GM12878 (cell line): ENCODE data around the gene AQP11. TPM values are rescaled to one million over a fixed set of nuclear protein-coding genes. Genes with fewer than 3 reads are reported as not detected.
A peak's percentile ranks its signal among the peaks of the same experiment; 100 is the strongest.

ENCODE experiments used
- ATAC-seq: fragments of 200-7000 bp; cut with Tn5 transposase; 3 replicates; pipeline ENCODE4 v1.9.1; 2020; ENCODE audit warnings: mild to moderate bottlenecking, moderate library complexity
- BruUV-seq: library from RNA; stranded (reverse); fragments of 400-500 nt; replicated peaks from 2 replicates; lab custom pipeline; 2021; lab: Mats Ljungman, UMichigan
- CTCF ChIA-PET: fragments of 300-600 bp; sonication (Branson Sonifier 250); formaldehyde crosslinking; extraction: SDS; loops from one replicate; lab custom pipeline; 2021; ENCODE audit warnings: inconsistent platforms; lab: Yijun Ruan, JAX
- POLR2A ChIA-PET: fragments of 350-600 bp; formaldehyde crosslinking; extraction: SDS; loops from one replicate; lab custom pipeline; 2021; ENCODE audit warnings: inconsistent platforms; lab: Charles Lee
- RAD21 ChIA-PET: fragments of 300-600 bp; sonication (Branson Sonifier 250); formaldehyde crosslinking; loops from one replicate; lab custom pipeline; 2023; ENCODE audit warnings: antibody characterized with exemption; ENCODE audit not compliant: unreplicated experiment; lab: Charles Lee
- SMC1A ChIA-PET: fragments of 300-600 bp; sonication (Branson Sonifier 250); formaldehyde crosslinking; loops from one replicate; lab custom pipeline; 2023; ENCODE audit not compliant: unreplicated experiment, uncharacterized antibody; lab: Charles Lee
- DNase-seq: peaks from one replicate; pipeline ENCODE4 v3.0.0-alpha.2; 2011; ENCODE audit warnings: low read depth, low spot score
- FAIRE-seq: peaks from 3 replicates; lab custom pipeline; 2011; peaks lifted over from hg19 to GRCh38; lab: Jason Lieb, UNC
- H2AFZ ChIP-seq: 2 replicates; pipeline ENCODE4 v1.6.0; 2011; ENCODE audit warnings: low read depth, low read length, control low read depth; ENCODE audit not compliant: control insufficient read depth
- H3K27ac ChIP-seq: 2 replicates; pipeline ENCODE4 v1.5.1; 2011; ENCODE audit warnings: control low read depth; ENCODE audit not compliant: control insufficient read depth, insufficient read depth
- H3K27me3 ChIP-seq, 2 experiments: replicated peaks in 1 of 2; 2 replicates each; pipeline versions ENCODE4 v1.6.0 to v1.6.1; 2011; ENCODE audit warnings: low read length in 1 of 2; ENCODE audit not compliant: control insufficient read depth in 2 of 2, insufficient read depth in 2 of 2
- H3K36me3 ChIP-seq, 2 experiments: 2 replicates each; pipeline ENCODE4 v1.5.1; 2011; ENCODE audit warnings: low read length in 1 of 2; ENCODE audit not compliant: control insufficient read depth in 2 of 2, insufficient read depth in 2 of 2
- H3K4me1 ChIP-seq: 2 replicates; pipeline ENCODE4 v1.6.1; 2011; ENCODE audit warnings: mild to moderate bottlenecking, low read length, moderate library complexity, mixed read lengths; ENCODE audit not compliant: control insufficient read depth, insufficient read depth
- H3K4me2 ChIP-seq: 2 replicates; pipeline ENCODE4 v1.6.0; 2011; ENCODE audit warnings: control low read depth; ENCODE audit not compliant: control insufficient read depth, insufficient read depth
- H3K4me3 ChIP-seq: fragments of 200-600 bp; sonication (generic); 2 replicates; pipeline ENCODE4 v1.5.1; 2016
- H3K79me2 ChIP-seq: 2 replicates; pipeline ENCODE4 v1.6.0; 2011; ENCODE audit warnings: low read length; ENCODE audit not compliant: control insufficient read depth, insufficient read depth
- H3K9ac ChIP-seq: 2 replicates; pipeline ENCODE4 v1.8.0; 2011; ENCODE audit warnings: low read length, control low read depth, mixed read lengths; ENCODE audit not compliant: control insufficient read depth, insufficient read depth
- H3K9me3 ChIP-seq: replicated peaks from 3 replicates; pipeline ENCODE4 v1.5.1; 2011; ENCODE audit warnings: mild to moderate bottlenecking, low read length; ENCODE audit not compliant: control insufficient read depth, insufficient read depth
- H4K20me1 ChIP-seq: 2 replicates; pipeline ENCODE4 v1.6.0; 2011; ENCODE audit not compliant: control insufficient read depth, insufficient read depth
- PKNOX1 ChIP-seq: fragments of 450-650 bp; IDR thresholded peaks from 2 replicates; pipeline ENCODE4 v1.6.1; 2016; ENCODE audit warnings: mild to moderate bottlenecking
- STAT1 ChIP-seq: fragments of 450-650 bp; conservative IDR thresholded peaks from 2 replicates; pipeline ENCODE4 v1.6.1; 2014; ENCODE audit warnings: antibody characterized with exemption, mild to moderate bottlenecking
- TARDBP ChIP-seq: IDR thresholded peaks from 2 replicates; pipeline ENCODE4 v1.6.1; 2016; ENCODE audit warnings: borderline replicate concordance
- WGBS: methylation state at CpG from one replicate; pipeline ENCODE4 v1.1.6; 2016; ENCODE audit warnings: low lambda C conversion rate; ENCODE audit not compliant: insufficient replicate concordance, insufficient coverage; ENCODE audit errors: missing lambda C conversion rate; 5-methylcytosine and 5-hydroxymethylcytosine counted together
- in situ Hi-C: fragments of 300-500 bp; cut with MboI; formaldehyde crosslinking; loops from 9 replicates; pipeline ENCODE4 v1.14.3; 2018; ENCODE audit warnings: mixed read lengths
- intact Hi-C: fragments of 100-400 bp; cut with micrococcal nuclease; formaldehyde crosslinking; loops from one replicate; pipeline ENCODE4 v1.14.2; 2022; ENCODE audit not compliant: unreplicated experiment
- polyA plus RNA-seq, 11 experiments: library from polyadenylated mRNA; depleted of rRNA in 4 of 11; unstranded in 6 of 11; stranded (reverse) in 5 of 11; fragments of >200 nt; fragmentation: Nextera tagmentation in 4 of 11; fragmentation: Illumina TruSeq in 1 of 11; extraction: Ambion mirVana in 4 of 11; extraction: Trizol in 1 of 11; gene quantifications; 1 replicate in 1 of 11; 2 replicates in 10 of 11; pipeline versions ENCODE4 v1.2.1 to v1.2.3, GENCODE V29; 2011 to 2016; ENCODE audit warnings: inconsistent platforms in 2 of 11, missing spikeins in 2 of 11, low read depth in 1 of 11
- total RNA-seq, 4 experiments: library from RNA; depleted of rRNA in 3 of 4; stranded (reverse); fragments of >200 nt in 3 of 4; fragmentation: Illumina TruSeq in 1 of 4; extraction: Trizol in 1 of 4; gene quantifications; 2 replicates each; pipeline versions ENCODE4 v1.2.1 to v1.2.3, GENCODE V29; 2013 to 2021

Gene AQP11
- total and polyA plus RNA-seq, 10 of the 15 experiments (the other 5 are each of a cell fraction or from before 2014, with no cell fraction given) = 0.14 to 2.1 (median 0.54) TPM

- 0 out of 4 replicates have a peak, but pooled peaks cover 0 to 4% of the 10 kb centered on the region in 2 experiments for H3K36me3 ChIP-seq
- no peak for FAIRE-seq
- H3K79me2 ChIP-seq = peaks cover 47% of the 10 kb centered on the region
- H3K27me3 ChIP-seq = no peaks in the 10 kb centered on the region
- peak; percentile 15; the same call in 1 of the 2 replicates for TF ChIP-seq PKNOX1
- 0 out of 2 replicates have a peak, but pooled peaks have one; percentile 40 for TF ChIP-seq STAT1
- TF ChIP-seq TARDBP = no peak
- TF ChIP-seq, all 136 proteins: peak for 2
- Histone ChIP-seq H3K4me3 (peak overlapping the region; percentile 90), H4K20me1 (no peaks in the 10 kb centered on the region), H3K9ac (peak overlapping the region; percentile 86), H3K9me3 (peaks cover 3% of the 10 kb centered on the region; the same call in 2 of the 3 replicates), H3K27ac (peak overlapping the region; percentile 88), H2AFZ (no peak overlapping the region), H3K4me2 (peak overlapping the region; percentile 89), H3K4me1 (peaks cover 7% of the 10 kb centered on the region)
- POLR2A ChIA-PET = no interaction called here
- peak; percentile 32 for ATAC-seq
- TSS peak; percentile 85 for BruUV-seq
- CTCF ChIA-PET = no interaction called here
- in situ Hi-C loops = no loop called here
- WGBS = 0% methylated on average over 14 of the region's 14 CpGs
- SMC1A ChIA-PET = interaction anchor here (0.6 kb wide), 1 partner anchor 1183 kb away, joined by 3 read pairs; no protein-coding TSS in a partner anchor
- no peak for DNase-seq
- intact Hi-C loops = loop anchor here (2.0 kb wide), 1 partner anchor 184 kb away; the partner anchor contains the start of genes AAMDC and RSF1
- RAD21 ChIA-PET = interaction anchor here (1.0 kb wide), 1 partner anchor 363 kb away, joined by 3 read pairs; no protein-coding TSS in a partner anchor
These were observed 47.1 kb downstream of the AQP11 start for GRCh38 chr11:77636731-77637344.
